Thymus (tissue), 11 donors: ENCODE data around the gene VPS13A. TPM values are rescaled to one million over a fixed set of nuclear protein-coding genes. Genes with fewer than 3 reads are reported as not detected.

Source experiments
- DNase-seq, 9 donors: peaks; one replicate each; pipeline ENCODE4 v3.0.0-alpha.2; 2013; ENCODE audit warnings: low spot score in 9 of 9, low read depth in 6 of 9, missing footprints in 1 of 9
- H3K27ac ChIP-seq, 2 donors: one replicate each; pipeline ENCODE4 v1.5.1; 2013; ENCODE audit warnings: control low read depth in 1 of 2, low read depth in 1 of 2, low read length in 1 of 2, mild to moderate bottlenecking in 1 of 2, moderate library complexity in 1 of 2
- H3K27me3 ChIP-seq, 2 donors: one replicate each; pipeline ENCODE4 v1.5.1; 2013; ENCODE audit warnings: low read length in 1 of 2; ENCODE audit not compliant: control insufficient read depth in 2 of 2, insufficient read depth in 1 of 2
- H3K36me3 ChIP-seq, 2 donors: one replicate each; pipeline ENCODE4 v1.5.1; 2013; ENCODE audit warnings: low read length in 1 of 2, mild to moderate bottlenecking in 1 of 2, moderate library complexity in 1 of 2; ENCODE audit not compliant: control insufficient read depth in 2 of 2, insufficient read depth in 2 of 2
- H3K4me1 ChIP-seq, 2 donors: one replicate each; pipeline ENCODE4 v1.5.1; 2013; ENCODE audit warnings: low read length in 2 of 2; ENCODE audit not compliant: control insufficient read depth in 2 of 2, insufficient read depth in 2 of 2
- H3K4me3 ChIP-seq, 2 donors: one replicate each; pipeline ENCODE4 v1.5.1; 2013; ENCODE audit warnings: low read length in 2 of 2, control low read depth in 1 of 2, mild to moderate bottlenecking in 1 of 2
- H3K9me3 ChIP-seq, 2 donors: one replicate each; pipeline ENCODE4 v1.5.1; 2013; ENCODE audit warnings: low read length in 1 of 2, mild to moderate bottlenecking in 1 of 2; ENCODE audit not compliant: control insufficient read depth in 2 of 2, insufficient read depth in 1 of 2
- WGBS: extraction: QIAGEN DNeasy Blood & Tissue Kit; methylation state at CpG from one replicate; pipeline ENCODE4 v1.1.7; 2013; 5-methylcytosine and 5-hydroxymethylcytosine counted together
- polyA plus RNA-seq: library from polyadenylated mRNA; stranded (reverse); fragments of 200-250 nt; gene quantifications from one replicate; pipeline ENCODE4 v1.2.3, GENCODE V29; 2013
- total RNA-seq: library from RNA; stranded (reverse); fragments of 120-200 nt; gene quantifications from one replicate; pipeline ENCODE4 v1.2.4, GENCODE V29; 2013
- donor health status: healthy.

The VPS13A gene
- total and polyA plus RNA-seq, 2 donors: 21.1 to 22.8 TPM

GRCh38 chr9:77460938-77461337 lies 283.6 kb downstream of the VPS13A start:
- H3K4me1 ChIP-seq: no peaks in the 10 kb centered on the region
- no peak overlapping the region for H3K27ac ChIP-seq
- H3K4me3 ChIP-seq: no peak overlapping the region
- H3K9me3 ChIP-seq: peaks cover 0 to 3% of the 10 kb centered on the region in 2 donors
- WGBS: 89% methylated on average over 8 of the region's 8 CpGs
- DNase-seq: no peak
- H3K27me3 ChIP-seq: no peaks in the 10 kb centered on the region
- no peaks in the 10 kb centered on the region for H3K36me3 ChIP-seq

- DNase-seq: no peak
- whole genome bisulfite sequencing: 95% methylated on average over 10 of the region's 10 CpGs
- Histone ChIP-seq H3K36me3 (no peaks in the 10 kb centered on the region), H3K9me3 (peaks cover 0 to 3% of the 10 kb centered on the region in 2 donors), H3K4me1 (no peaks in the 10 kb centered on the region), H3K4me3 (no peak overlapping the region), H3K27me3 (no peaks in the 10 kb centered on the region), H3K27ac (no peak overlapping the region)
These were observed 284.7 kb downstream of the VPS13A start for GRCh38 chr9:77462066-77462465.

GRCh38 chr9:77463151-77463550 lies 285.8 kb downstream of the VPS13A start:
- Histone ChIP-seq H3K36me3 (no peaks in the 10 kb centered on the region), H3K4me1 (no peaks in the 10 kb centered on the region), H3K27ac (no peak overlapping the region), H3K4me3 (no peak overlapping the region), H3K27me3 (no peaks in the 10 kb centered on the region), H3K9me3 (peaks cover 0 to under 1% of the 10 kb centered on the region in 2 donors)
- DNase-seq: no peak
- 99% methylated on average over 3 of the region's 3 CpGs for WGBS

- Histone ChIP-seq H3K36me3 (no peaks in the 10 kb centered on the region), H3K27me3 (no peaks in the 10 kb centered on the region), H3K9me3 (no peaks in the 10 kb centered on the region), H3K4me3 (no peak overlapping the region), H3K4me1 (no peaks in the 10 kb centered on the region), H3K27ac (no peak overlapping the region)
- DNase-seq: no peak
- WGBS: 78% methylated on average over 3 of the region's 3 CpGs
These were observed 287.3 kb downstream of the VPS13A start for GRCh38 chr9:77464661-77465060.

GRCh38 chr9:77469515-77470231 lies 292.3 kb downstream of the VPS13A start:
- Histone ChIP-seq H3K4me1 (no peaks in the 10 kb centered on the region), H3K4me3 (no peak overlapping the region)
- 92% methylated on average over 5 of the region's 5 CpGs for WGBS

More at GRCh38 chr9:77469515-77470231, 292.3 kb downstream of the VPS13A start:
- no peak for DNase-seq
- H3K27ac ChIP-seq: no peak overlapping the region
- no peaks in the 10 kb centered on the region for H3K27me3 ChIP-seq
- no peaks in the 10 kb centered on the region for H3K9me3 ChIP-seq
- H3K36me3 ChIP-seq: no peaks in the 10 kb centered on the region

Other genes with a start within 250 kb of the VPS13A start
- gene FOXB2, start 157.9 kb upstream of the VPS13A start, total RNA-seq: not detected
- gene FOXB2, start 157.9 kb upstream of the VPS13A start, polyA plus RNA-seq: 0.02 TPM